GM12878 (cell line): ENCODE results near the gene PRR7. TPM values are rescaled to one million over a fixed set of nuclear protein-coding genes. Genes with fewer than 3 reads are reported as not detected.

Experiments
- ATF7 ChIP-seq: fragments of 450-650 bp; IDR thresholded peaks from 2 replicates; pipeline ENCODE4 v1.6.1; 2016; ENCODE audit warnings: low read depth, mild to moderate bottlenecking
- BHLHE40 ChIP-seq, 2 experiments: fragments of 450-650 bp in 1 of 2; IDR thresholded peaks; 2 replicates each; pipeline ENCODE4 v1.6.1; 2011 to 2017; ENCODE audit warnings: low read depth in 2 of 2, borderline replicate concordance in 1 of 2, improper control_type of control experiment in 1 of 2, low read length in 1 of 2, mild to moderate bottlenecking in 1 of 2
- CBX3 ChIP-seq: fragments of 200-600 bp; sonication (generic); IDR thresholded peaks from 2 replicates; pipeline ENCODE4 v1.6.1; 2016; ENCODE audit warnings: low read depth, borderline replicate concordance
- CTCF ChIP-seq, 3 experiments: IDR thresholded peaks in 2 of 3; conservative IDR thresholded peaks in 1 of 3; 2 replicates each; pipeline ENCODE4 v1.5.1; 2011; ENCODE audit warnings: low read depth in 3 of 3, low read length in 3 of 3, mild to moderate bottlenecking in 3 of 3, control low read depth in 2 of 3, moderate library complexity in 2 of 3, inconsistent platforms in 1 of 3, mixed read lengths in 1 of 3; ENCODE audit not compliant: control insufficient read depth in 2 of 3, insufficient read depth in 1 of 3; ENCODE audit errors: extremely low read depth in 1 of 3
- EP300 ChIP-seq, 2 experiments: fragments of 150-350 bp in 1 of 2; IDR thresholded peaks; 2 replicates each; pipeline ENCODE4 v1.6.1; 2011 to 2012; ENCODE audit warnings: low read depth in 2 of 2, low read length in 2 of 2, borderline replicate concordance in 1 of 2, improper control_type of control experiment in 1 of 2, inconsistent platforms in 1 of 2; ENCODE audit not compliant: control insufficient read depth in 1 of 2
- FOS ChIP-seq: IDR thresholded peaks from 3 replicates; pipeline ENCODE4 v1.6.1; 2011; ENCODE audit warnings: borderline replicate concordance; ENCODE audit not compliant: insufficient read length; ENCODE audit errors: extremely low read depth
- IKZF2 ChIP-seq, 2 experiments: fragments of 450-650 bp; IDR thresholded peaks; 2 replicates each; pipeline ENCODE4 v1.6.1; 2017; ENCODE audit warnings: mild to moderate bottlenecking in 2 of 2, moderate library complexity in 2 of 2
- MEF2A ChIP-seq: IDR thresholded peaks from 2 replicates; pipeline ENCODE4 v1.6.1; 2011; ENCODE audit warnings: low read depth, mild to moderate bottlenecking, low read length, moderate library complexity; ENCODE audit not compliant: insufficient read depth
- NFXL1 ChIP-seq: fragments of 450-650 bp; IDR thresholded peaks from 2 replicates; pipeline ENCODE4 v1.6.1; 2017; ENCODE audit warnings: antibody characterized with exemption, mild to moderate bottlenecking, borderline replicate concordance
- NR2F1 ChIP-seq: fragments of 450-650 bp; conservative IDR thresholded peaks from 2 replicates; pipeline ENCODE4 v1.6.1; 2017; ENCODE audit warnings: mild to moderate bottlenecking
- POU2F2 ChIP-seq: IDR thresholded peaks from 3 replicates; pipeline ENCODE4 v1.6.1; 2011; ENCODE audit warnings: low read depth, mild to moderate bottlenecking, low read length, borderline replicate concordance
- RCOR1 ChIP-seq: conservative IDR thresholded peaks from 2 replicates; pipeline ENCODE4 v1.6.1; 2012; ENCODE audit warnings: low read depth, low read length, improper control_type of control experiment
- RUNX3 ChIP-seq: IDR thresholded peaks from 2 replicates; pipeline ENCODE4 v1.6.1; 2012; ENCODE audit warnings: low read length, inconsistent platforms
- SMARCA5 ChIP-seq: fragments of 450-650 bp; IDR thresholded peaks from 2 replicates; pipeline ENCODE4 v1.6.1; 2017; ENCODE audit warnings: mild to moderate bottlenecking
- SPI1 ChIP-seq: IDR thresholded peaks from 2 replicates; pipeline ENCODE4 v1.6.1; 2011; ENCODE audit warnings: low read depth, mild to moderate bottlenecking, low read length, moderate library complexity, borderline replicate concordance; ENCODE audit not compliant: insufficient read depth
- STAT1 ChIP-seq: fragments of 450-650 bp; conservative IDR thresholded peaks from 2 replicates; pipeline ENCODE4 v1.6.1; 2014; ENCODE audit warnings: antibody characterized with exemption, mild to moderate bottlenecking
- SUZ12 ChIP-seq: fragments of 200-600 bp; sonication (generic); IDR thresholded peaks from one replicate; pipeline ENCODE4 v1.6.1; 2018; ENCODE audit warnings: antibody characterized with exemption, mild to moderate bottlenecking; ENCODE audit not compliant: unreplicated experiment
- TAF1 ChIP-seq: IDR thresholded peaks from 2 replicates; pipeline ENCODE4 v1.6.1; 2011; ENCODE audit warnings: mild to moderate bottlenecking, low read depth, low read length, borderline replicate concordance
- TARDBP ChIP-seq: IDR thresholded peaks from 2 replicates; pipeline ENCODE4 v1.6.1; 2016; ENCODE audit warnings: borderline replicate concordance
- TBL1XR1 ChIP-seq: IDR thresholded peaks from 2 replicates; pipeline ENCODE4 v1.6.1; 2012; ENCODE audit warnings: low read depth, low read length, improper control_type of control experiment
- TCF12 ChIP-seq: IDR thresholded peaks from 2 replicates; pipeline ENCODE4 v1.6.1; 2011; ENCODE audit warnings: low read depth, mild to moderate bottlenecking, low read length
- TCF7 ChIP-seq: IDR thresholded peaks from 2 replicates; pipeline ENCODE4 v1.6.1; 2014; ENCODE audit warnings: antibody characterized with exemption, borderline replicate concordance
- ZNF622 ChIP-seq: fragments of 450-650 bp; IDR thresholded peaks from 2 replicates; pipeline ENCODE4 v1.6.1; 2017; ENCODE audit warnings: mild to moderate bottlenecking, inconsistent platforms
- polyA plus RNA-seq, 11 experiments: library from polyadenylated mRNA; depleted of rRNA in 4 of 11; unstranded in 6 of 11; stranded (reverse) in 5 of 11; fragments of >200 nt; fragmentation: Nextera tagmentation in 4 of 11; fragmentation: Illumina TruSeq in 1 of 11; extraction: Ambion mirVana in 4 of 11; extraction: Trizol in 1 of 11; gene quantifications; 1 replicate in 1 of 11; 2 replicates in 10 of 11; pipeline versions ENCODE4 v1.2.1 to v1.2.3, GENCODE V29; 2011 to 2016; ENCODE audit warnings: inconsistent platforms in 2 of 11, missing spikeins in 2 of 11, low read depth in 1 of 11
- total RNA-seq, 4 experiments: library from RNA; depleted of rRNA in 3 of 4; stranded (reverse); fragments of >200 nt in 3 of 4; fragmentation: Illumina TruSeq in 1 of 4; extraction: Trizol in 1 of 4; gene quantifications; 2 replicates each; pipeline versions ENCODE4 v1.2.1 to v1.2.3, GENCODE V29; 2013 to 2021
- TF ChIP-seq, protein P1 (sequence below): IDR thresholded peaks from 2 replicates; pipeline ENCODE4 v1.6.1; 2011; ENCODE audit warnings: low read depth, low read length, improper control_type of control experiment, borderline replicate concordance
- TF ChIP-seq, protein P2 (sequence below): fragments of 150-350 bp; IDR thresholded peaks from 2 replicates; pipeline ENCODE4 v1.6.1; 2016; ENCODE audit warnings: low read depth, low read length

The PRR7 gene
- total and polyA plus RNA-seq, 10 of the 15 experiments (the other 5 are each of a cell fraction or from before 2014, with no cell fraction given): 0.09 to 18.8 (median 4.6) TPM; not detected in 2

- TF ChIP-seq SUZ12: no peak
- TF ChIP-seq TCF12: peak; percentile 32; the same call in 1 of the 2 replicates
- TF ChIP-seq CTCF (IDR thresholded peaks at IDR 0.05 in 2 of 3, conservative IDR thresholded peaks at IDR 0.05 in 1 of 3; ENCODE audit: control insufficient read depth in 2 of 3, extremely low read depth in 1 of 3, insufficient read depth in 1 of 3, low read depth in 3 of 3, low read length in 3 of 3): 0 out of 6 replicates have a peak, but pooled peaks of 1 of the 3 experiments have one; percentile 0
- TF ChIP-seq NFXL1: no peak
- TF ChIP-seq STAT1: no peak
- TF ChIP-seq CBX3: no peak
- no peak for TF ChIP-seq SPI1
- TF ChIP-seq, protein P1, sequence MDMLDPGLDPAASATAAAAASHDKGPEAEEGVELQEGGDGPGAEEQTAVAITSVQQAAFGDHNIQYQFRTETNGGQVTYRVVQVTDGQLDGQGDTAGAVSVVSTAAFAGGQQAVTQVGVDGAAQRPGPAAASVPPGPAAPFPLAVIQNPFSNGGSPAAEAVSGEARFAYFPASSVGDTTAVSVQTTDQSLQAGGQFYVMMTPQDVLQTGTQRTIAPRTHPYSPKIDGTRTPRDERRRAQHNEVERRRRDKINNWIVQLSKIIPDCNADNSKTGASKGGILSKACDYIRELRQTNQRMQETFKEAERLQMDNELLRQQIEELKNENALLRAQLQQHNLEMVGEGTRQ: no peak
- TF ChIP-seq FOS: no peak
- no peak for TF ChIP-seq EP300 (IDR thresholded peaks at IDR 0.05; ENCODE audit: borderline replicate concordance in 1 of 2, control insufficient read depth in 1 of 2, low read depth in 2 of 2, low read length in 2 of 2)
- TF ChIP-seq MEF2A: no peak
- peak; percentile 90 for TF ChIP-seq SMARCA5
- TF ChIP-seq TARDBP: no peak
- no peak; the same call in 2 of the 3 replicates for TF ChIP-seq POU2F2
- TF ChIP-seq BHLHE40 (IDR thresholded peaks at IDR 0.05; ENCODE audit: borderline replicate concordance in 1 of 2, low read depth in 2 of 2, low read length in 1 of 2): peak in 1 of 2 experiments; percentile 59; a peak in 2 of 4 replicates
- no peak for TF ChIP-seq TBL1XR1
- TF ChIP-seq TAF1: peak; percentile 96
- TF ChIP-seq IKZF2 (IDR thresholded peaks at IDR 0.05): no peak; a peak in 1 of 4 replicates
- TF ChIP-seq RCOR1: 0 out of 2 replicates have a peak, but pooled peaks have one; percentile 53
- peak; percentile 93 for TF ChIP-seq NR2F1
- TF ChIP-seq ATF7: no peak
- no peak for TF ChIP-seq TCF7
- no peak for TF ChIP-seq ZNF622
- TF ChIP-seq, protein P2, sequence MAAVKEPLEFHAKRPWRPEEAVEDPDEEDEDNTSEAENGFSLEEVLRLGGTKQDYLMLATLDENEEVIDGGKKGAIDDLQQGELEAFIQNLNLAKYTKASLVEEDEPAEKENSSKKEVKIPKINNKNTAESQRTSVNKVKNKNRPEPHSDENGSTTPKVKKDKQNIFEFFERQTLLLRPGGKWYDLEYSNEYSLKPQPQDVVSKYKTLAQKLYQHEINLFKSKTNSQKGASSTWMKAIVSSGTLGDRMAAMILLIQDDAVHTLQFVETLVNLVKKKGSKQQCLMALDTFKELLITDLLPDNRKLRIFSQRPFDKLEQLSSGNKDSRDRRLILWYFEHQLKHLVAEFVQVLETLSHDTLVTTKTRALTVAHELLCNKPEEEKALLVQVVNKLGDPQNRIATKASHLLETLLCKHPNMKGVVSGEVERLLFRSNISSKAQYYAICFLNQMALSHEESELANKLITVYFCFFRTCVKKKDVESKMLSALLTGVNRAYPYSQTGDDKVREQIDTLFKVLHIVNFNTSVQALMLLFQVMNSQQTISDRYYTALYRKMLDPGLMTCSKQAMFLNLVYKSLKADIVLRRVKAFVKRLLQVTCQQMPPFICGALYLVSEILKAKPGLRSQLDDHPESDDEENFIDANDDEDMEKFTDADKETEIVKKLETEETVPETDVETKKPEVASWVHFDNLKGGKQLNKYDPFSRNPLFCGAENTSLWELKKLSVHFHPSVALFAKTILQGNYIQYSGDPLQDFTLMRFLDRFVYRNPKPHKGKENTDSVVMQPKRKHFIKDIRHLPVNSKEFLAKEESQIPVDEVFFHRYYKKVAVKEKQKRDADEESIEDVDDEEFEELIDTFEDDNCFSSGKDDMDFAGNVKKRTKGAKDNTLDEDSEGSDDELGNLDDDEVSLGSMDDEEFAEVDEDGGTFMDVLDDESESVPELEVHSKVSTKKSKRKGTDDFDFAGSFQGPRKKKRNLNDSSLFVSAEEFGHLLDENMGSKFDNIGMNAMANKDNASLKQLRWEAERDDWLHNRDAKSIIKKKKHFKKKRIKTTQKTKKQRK: no peak
- TF ChIP-seq RUNX3: peak; percentile 25; the same call in 1 of the 2 replicates
These were observed 50.8 kb downstream of the PRR7 start, which contains the start of gene PDLIM7 (continued) for GRCh38 chr5:177497292-177498012.
